ENCODE data around the gene ST6GALNAC4. TPM values are rescaled to one million over a fixed set of nuclear protein-coding genes. Genes with fewer than 3 reads are reported as not detected.

ST6GALNAC4 gene
- total and polyA plus RNA-seq, 9 of the 15 experiments (the other 6 are each of a cell fraction or from before 2014, with no cell fraction given): 2.6 to 43.1 (median 15.4) TPM

GRCh38 chr9:127862075-127863011 is 54.5 kb downstream of the ST6GALNAC4 start (continued):
- TF ChIP-seq RFX7 (CRISPR knock-in tag; IDR thresholded peaks at IDR 0.05) (no peak), ESRRB (CRISPR knock-in tag; IDR thresholded peaks at IDR 0.05; ENCODE audit: borderline replicate concordance) (no peak), ZNF23 (CRISPR knock-in tag; IDR thresholded peaks at IDR 0.05) (no peak), GTF2E2 (tag; IDR thresholded peaks at IDR 0.05) (peak; percentile 63; the same call in 1 of the 2 replicates), HOMEZ (CRISPR knock-in tag; IDR thresholded peaks at IDR 0.05) (0 out of 2 replicates have a peak, but pooled peaks have one; percentile 12), DPF2 (IDR thresholded peaks at IDR 0.05) (peak; percentile 91), PCBP2 (IDR thresholded peaks at IDR 0.05; ENCODE audit: low read depth, low read length, poor library complexity, severe bottlenecking) (no peak), NFE2L1 (tag; IDR thresholded peaks at IDR 0.05; ENCODE audit: borderline replicate concordance, low read depth) (no peak), TAF9B (IDR thresholded peaks at IDR 0.05; ENCODE audit: partially characterized antibody) (no peak), E2F1 (CRISPR knock-in tag; IDR thresholded peaks at IDR 0.05) (no peak), RREB1 (CRISPR knock-in tag; IDR thresholded peaks at IDR 0.05) (no peak), CEBPG (CRISPR knock-in tag; IDR thresholded peaks at IDR 0.05) (no peak), CEBPG (tag; conservative IDR thresholded peaks at IDR 0.05 in 1 of 2, IDR thresholded peaks at IDR 0.05 in 1 of 2) (no peak), TCF7L2 (IDR thresholded peaks at IDR 0.05; ENCODE audit: low read depth, low read length) (no peak), NCOA2 (IDR thresholded peaks at IDR 0.05; ENCODE audit: partially characterized antibody in 2 of 2) (no peak), IRF2 (CRISPR knock-in tag; IDR thresholded peaks at IDR 0.05) (no peak)
